H1 (cell line): ENCODE data around the gene SEMA3C. TPM values are rescaled to one million over a fixed set of nuclear protein-coding genes. Genes with fewer than 3 reads are reported as not detected.

ENCODE experiments used
- CTCF ChIA-PET: fragments of 300-600 bp; sonication (Branson Sonifier 250); formaldehyde crosslinking; loops from one replicate; lab custom pipeline; 2021; ENCODE audit not compliant: partially characterized antibody; lab: Charles Lee
- POLR2A ChIA-PET: fragments of 300-600 bp; sonication (Branson Sonifier 250); formaldehyde crosslinking; loops from one replicate; lab custom pipeline; 2021; ENCODE audit warnings: inconsistent platforms; ENCODE audit not compliant: partially characterized antibody; lab: Charles Lee
- DNase-seq, 2 experiments: peaks; one replicate each; pipeline versions ENCODE4 v3.0.0 to v3.0.0-alpha.2; 2010 to 2022; ENCODE audit warnings: low spot score in 2 of 2, low read depth in 1 of 2, mixed read lengths in 1 of 2
- FAIRE-seq: peaks from 2 replicates; lab custom pipeline; 2011; peaks lifted over from hg19 to GRCh38; lab: Jason Lieb, UNC
- H2AFZ ChIP-seq: 2 replicates; pipeline ENCODE4 v1.8.1; 2012; ENCODE audit warnings: low read length, inconsistent platforms
- H2AK5ac ChIP-seq: 2 replicates; pipeline ENCODE4 v1.6.1; 2013; ENCODE audit warnings: low read depth, low read length
- H2BK120ac ChIP-seq: replicated peaks from 2 replicates; pipeline ENCODE3; 2013; ENCODE audit warnings: low read depth, low read length, inconsistent platforms
- H2BK12ac ChIP-seq: 2 replicates; pipeline ENCODE4 v1.6.1; 2013; ENCODE audit warnings: low read depth, low read length
- H2BK15ac ChIP-seq: 2 replicates; pipeline ENCODE4 v1.6.1; 2013; ENCODE audit warnings: low read length
- H2BK20ac ChIP-seq: 2 replicates; pipeline ENCODE4 v1.6.1; 2013; ENCODE audit warnings: low read length
- H2BK5ac ChIP-seq: 2 replicates; pipeline ENCODE4 v1.6.1; 2013; ENCODE audit warnings: low read depth, low read length
- H3K14ac ChIP-seq: 2 replicates; pipeline ENCODE4 v1.6.1; 2013; ENCODE audit warnings: inconsistent platforms; ENCODE audit not compliant: insufficient read length
- H3K18ac ChIP-seq: 2 replicates; pipeline ENCODE4 v1.6.1; 2013; ENCODE audit warnings: low read length; ENCODE audit errors: extremely low read depth
- H3K23ac ChIP-seq: 2 replicates; pipeline ENCODE4 v1.6.1; 2013; ENCODE audit warnings: inconsistent platforms; ENCODE audit not compliant: insufficient read length
- H3K23me2 ChIP-seq: 2 replicates; pipeline ENCODE4 v1.6.1; 2013; ENCODE audit warnings: low read depth, low read length
- H3K27ac ChIP-seq: 2 replicates; pipeline ENCODE4 v1.6.1; 2011; ENCODE audit warnings: low read depth, low read length, inconsistent platforms
- H3K27me3 ChIP-seq, 4 experiments: replicated peaks in 1 of 4; 1 replicate in 1 of 4; 2 replicates in 3 of 4; pipeline versions ENCODE4 v1.6.1 to v1.8.1; 2011 to 2013; ENCODE audit warnings: low read length in 3 of 4, mild to moderate bottlenecking in 3 of 4, inconsistent platforms in 2 of 4, mixed read lengths in 2 of 4, moderate library complexity in 1 of 4; ENCODE audit not compliant: control insufficient read depth in 3 of 4, insufficient read depth in 3 of 4; ENCODE audit errors: extremely low read depth in 1 of 4
- H3K36me3 ChIP-seq, 4 experiments: 2 replicates each; pipeline versions ENCODE4 v1.6.1 to v1.8.1; 2011 to 2013; ENCODE audit warnings: mild to moderate bottlenecking in 4 of 4, low read length in 3 of 4, moderate library complexity in 2 of 4, control low read depth in 1 of 4, inconsistent platforms in 1 of 4; ENCODE audit not compliant: insufficient read depth in 4 of 4, control insufficient read depth in 2 of 4
- H3K4ac ChIP-seq: replicated peaks from 2 replicates; pipeline ENCODE3; 2013; ENCODE audit warnings: low read length, low read depth, mixed read lengths, inconsistent platforms; ENCODE audit not compliant: insufficient read length
- H3K4me1 ChIP-seq, 4 experiments: replicated peaks in 1 of 4; 1 replicate in 1 of 4; 2 replicates in 3 of 4; pipeline versions ENCODE4 v1.6.1 to v1.8.1; 2011 to 2013; ENCODE audit warnings: low read length in 3 of 4, inconsistent platforms in 2 of 4, mixed read lengths in 1 of 4; ENCODE audit not compliant: insufficient read depth in 4 of 4, control insufficient read depth in 3 of 4
- H3K4me2 ChIP-seq, 2 experiments: 2 replicates each; pipeline versions ENCODE4 v1.6.1 to v1.8.1; 2011 to 2013; ENCODE audit warnings: low read depth in 2 of 2, low read length in 2 of 2, control low read depth in 1 of 2, inconsistent platforms in 1 of 2, mild to moderate bottlenecking in 1 of 2; ENCODE audit not compliant: insufficient read depth in 1 of 2
- H3K4me3 ChIP-seq, 4 experiments: fragments of 200-600, 300-600 bp in 1 of 4; sonication (generic), shearing (Covaris generic), sonication (Bioruptor Twin) in 1 of 4; 2 replicates each; pipeline versions ENCODE4 v1.5.1 to v1.8.1; 2011 to 2016; ENCODE audit warnings: low read length in 4 of 4, low read depth in 3 of 4, control low read depth in 2 of 4, inconsistent platforms in 2 of 4, mild to moderate bottlenecking in 2 of 4, mixed read lengths in 1 of 4, moderate library complexity in 1 of 4; ENCODE audit not compliant: insufficient read depth in 2 of 4; ENCODE audit errors: extremely low read depth in 1 of 4
- H3K56ac ChIP-seq: replicated peaks from 2 replicates; pipeline ENCODE3; 2013; ENCODE audit warnings: low read depth, mild to moderate bottlenecking, mixed read lengths, low read length, inconsistent platforms; ENCODE audit not compliant: insufficient read length
- H3K79me1 ChIP-seq: 2 replicates; pipeline ENCODE4 v1.6.1; 2013; ENCODE audit warnings: low read depth, low read length, control low read depth
- H3K79me2 ChIP-seq, 2 experiments: 2 replicates each; pipeline versions ENCODE4 v1.6.1 to v1.8.1; 2012 to 2013; ENCODE audit warnings: low read length in 2 of 2, mild to moderate bottlenecking in 2 of 2, inconsistent platforms in 1 of 2; ENCODE audit not compliant: insufficient read depth in 2 of 2, control insufficient read depth in 1 of 2
- H3K9ac ChIP-seq, 4 experiments: replicated peaks in 1 of 4; 1 replicate in 1 of 4; 2 replicates in 3 of 4; pipeline versions ENCODE4 v1.6.1 to v1.8.1; 2011 to 2013; ENCODE audit warnings: low read depth in 3 of 4, low read length in 3 of 4, control low read depth in 2 of 4, mild to moderate bottlenecking in 2 of 4, moderate library complexity in 2 of 4, inconsistent platforms in 1 of 4; ENCODE audit errors: extremely low read depth in 1 of 4
- H3K9me3 ChIP-seq, 2 experiments: 2 replicates each; pipeline versions ENCODE4 v1.6.1 to v1.8.1; 2012 to 2013; ENCODE audit warnings: mild to moderate bottlenecking in 2 of 2, moderate library complexity in 2 of 2, control low read depth in 1 of 2, inconsistent platforms in 1 of 2, low read depth in 1 of 2, low read length in 1 of 2, mixed read lengths in 1 of 2; ENCODE audit not compliant: insufficient read depth in 2 of 2
- H4K20me1 ChIP-seq, 2 experiments: replicated peaks in 1 of 2; 2 replicates each; pipeline versions ENCODE3 to v1.8.1; 2011 to 2013; ENCODE audit warnings: inconsistent platforms in 2 of 2, low read length in 2 of 2, mild to moderate bottlenecking in 1 of 2; ENCODE audit not compliant: insufficient read depth in 2 of 2, control insufficient read depth in 1 of 2
- H4K5ac ChIP-seq: 2 replicates; pipeline ENCODE4 v1.6.1; 2013; ENCODE audit warnings: low read length, low read depth, mixed read lengths, inconsistent platforms; ENCODE audit not compliant: insufficient read length
- H4K8ac ChIP-seq: 2 replicates; pipeline ENCODE4 v1.8.0; 2013; ENCODE audit warnings: mild to moderate bottlenecking, moderate library complexity, low read length, inconsistent platforms; ENCODE audit not compliant: insufficient read depth; ENCODE audit errors: extremely low read depth
- H4K91ac ChIP-seq: replicated peaks from 2 replicates; pipeline ENCODE3; 2013; ENCODE audit warnings: low read length, mixed read lengths, inconsistent platforms; ENCODE audit not compliant: insufficient read length
- ASH2L ChIP-seq: fragments of 200-600, 300-600 bp; sonication (generic); IDR thresholded peaks from one replicate; pipeline ENCODE4 v1.7.1; 2017; ENCODE audit warnings: low read length
- BRCA1 ChIP-seq: IDR thresholded peaks from 2 replicates; pipeline ENCODE4 v1.6.1; 2012; ENCODE audit warnings: low read depth, low read length, improper control_type of control experiment
- CHD1 ChIP-seq: IDR thresholded peaks from 2 replicates; pipeline ENCODE4 v1.6.1; 2012; ENCODE audit warnings: low read depth, low read length, improper control_type of control experiment
- FOSL1 ChIP-seq: IDR thresholded peaks from 2 replicates; pipeline ENCODE4 v1.6.1; 2011; ENCODE audit warnings: mild to moderate bottlenecking, low read depth, low read length, moderate library complexity; ENCODE audit not compliant: insufficient read depth
- HDAC2 ChIP-seq, 2 experiments: fragments of 300-600 bp in 1 of 2; sonication (generic) in 1 of 2; IDR thresholded peaks; 2 replicates each; pipeline ENCODE4 v1.6.1; 2011 to 2012; ENCODE audit warnings: low read depth in 2 of 2, low read length in 2 of 2, mild to moderate bottlenecking in 2 of 2, moderate library complexity in 2 of 2, borderline replicate concordance in 1 of 2, inconsistent platforms in 1 of 2
- NRF1 ChIP-seq: IDR thresholded peaks from 2 replicates; pipeline ENCODE4 v1.6.1; 2011; ENCODE audit warnings: mild to moderate bottlenecking, low read depth, low read length, improper control_type of control experiment
- POLR2AphosphoS5 ChIP-seq: IDR thresholded peaks from 2 replicates; pipeline ENCODE4 v1.6.1; 2011; ENCODE audit warnings: low read depth, low read length
- POU5F1 ChIP-seq: IDR thresholded peaks from 2 replicates; pipeline ENCODE4 v1.6.1; 2011; ENCODE audit warnings: low read depth, mild to moderate bottlenecking, low read length, moderate library complexity
- RFX5 ChIP-seq: IDR thresholded peaks from 2 replicates; pipeline ENCODE4 v1.6.1; 2011; ENCODE audit warnings: low read depth, low read length, improper control_type of control experiment, borderline replicate concordance
- SIN3A ChIP-seq, 2 experiments: IDR thresholded peaks in 1 of 2; conservative IDR thresholded peaks in 1 of 2; 2 replicates each; pipeline ENCODE4 v1.6.1; 2011 to 2012; ENCODE audit warnings: low read length in 2 of 2, improper control_type of control experiment in 1 of 2, low read depth in 1 of 2, mild to moderate bottlenecking in 1 of 2
- whole genome bisulfite sequencing, 2 experiments: shearing (Covaris generic) in 1 of 2; methylation state at CpG; one replicate each; pipeline versions ENCODE4 v1.1.6 to v1.1.7; 2013 to 2015; ENCODE audit warnings: low lambda C conversion rate in 2 of 2, mixed read lengths in 2 of 2, inconsistent platforms in 1 of 2, low coverage in 1 of 2, missing lambda C conversion rate in 1 of 2; ENCODE audit not compliant: insufficient replicate concordance in 2 of 2, insufficient coverage in 1 of 2, insufficient read length in 1 of 2; ENCODE audit errors: extremely low coverage in 1 of 2, missing lambda C conversion rate in 1 of 2; 5-methylcytosine and 5-hydroxymethylcytosine counted together
- polyA plus RNA-seq, 7 experiments: library from polyadenylated mRNA; depleted of rRNA in 3 of 7; stranded (reverse) in 5 of 7; unstranded in 2 of 7; fragments of >200 nt in 5 of 7; fragments of 200-250 nt in 2 of 7; gene quantifications; 1 replicate in 5 of 7; 2 replicates in 1 of 7; 4 replicates in 1 of 7; pipeline versions ENCODE4 v1.2.1 to v1.2.3, GENCODE V29; 2011 to 2013; ENCODE audit warnings: missing spikeins in 2 of 7, mixed read lengths in 2 of 7
- total RNA-seq: library from RNA; stranded (reverse); fragmentation: NEBNext Ultra II Directional; extraction: Animal tissue kit (Norgen Biotek cat#: 25700); gene quantifications from 2 replicates; pipeline ENCODE4 v1.2.1, GENCODE V29; 2021
- TF ChIP-seq, protein P1 (sequence below): IDR thresholded peaks from 2 replicates; pipeline ENCODE4 v1.6.1; 2011; ENCODE audit warnings: low read depth, mild to moderate bottlenecking, low read length; ENCODE audit not compliant: insufficient read depth
- TF ChIP-seq, protein P2 (sequence below): IDR thresholded peaks from 2 replicates; pipeline ENCODE4 v1.6.1; 2011; ENCODE audit warnings: low read length, improper control_type of control experiment

The SEMA3C gene
- total and polyA plus RNA-seq, 2 of the 8 experiments (the other 6 are each of a cell fraction or from before 2014, with no cell fraction given): 0.15 to 1.4 TPM

DNA sequence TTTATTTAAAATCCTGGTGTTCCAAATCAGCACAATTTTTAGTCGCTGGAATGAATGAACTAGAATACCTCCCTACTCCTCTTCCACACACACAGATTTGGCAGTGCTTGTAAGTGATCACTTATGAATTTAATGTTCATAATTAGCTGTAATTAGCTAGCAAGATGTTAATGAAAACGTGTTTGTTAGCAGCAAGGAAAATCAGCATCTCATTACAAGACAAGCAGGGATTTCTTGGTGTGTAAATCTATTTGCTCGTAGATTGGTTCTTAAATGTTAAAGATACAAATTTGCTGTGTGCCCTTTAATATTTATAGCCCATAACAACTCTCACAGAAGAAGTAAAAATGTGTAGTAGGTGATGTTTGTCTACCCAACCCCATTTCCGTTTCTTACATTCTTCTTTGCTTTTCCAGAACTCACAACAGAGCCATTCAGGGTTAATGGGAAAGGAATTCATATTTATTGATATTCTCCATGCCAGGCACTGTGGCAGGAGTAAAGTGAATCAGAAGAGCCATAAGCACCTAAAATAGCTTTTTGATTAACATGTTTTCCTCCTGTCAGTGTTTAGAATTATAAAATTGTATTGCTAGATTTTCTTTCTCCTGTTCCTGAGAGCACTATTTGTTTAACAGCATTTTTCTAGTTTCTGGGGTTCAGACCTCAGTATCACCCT lies 49.6 kb downstream of the SEMA3C start:
- Histone ChIP-seq H2BK20ac (no peak overlapping the region), H2BK12ac (no peak overlapping the region), H2BK15ac (no peak overlapping the region), H3K9ac (no peak overlapping the region), H4K8ac (no peak overlapping the region), H4K91ac (no peak overlapping the region), H3K14ac (no peak overlapping the region), H2AK5ac (no peak overlapping the region), H3K56ac (no peak overlapping the region), H3K79me1 (no peaks in the 10 kb centered on the region), H3K23me2 (no peaks in the 10 kb centered on the region), H2BK120ac (no peak overlapping the region), H3K27me3 (no peaks in the 10 kb centered on the region), H4K20me1 (peaks cover 0 to 1% of the 10 kb centered on the region in 2 experiments), H3K4me1 (no peaks in the 10 kb centered on the region), H3K27ac (no peak overlapping the region), H3K4ac (no peak overlapping the region), H2AFZ (no peak overlapping the region), H4K5ac (no peak overlapping the region), H3K4me2 (no peak overlapping the region), H3K9me3 (no peaks in the 10 kb centered on the region), H3K36me3 (no peaks in the 10 kb centered on the region), H3K79me2 (no peaks in the 10 kb centered on the region), H3K4me3 (no peak overlapping the region), H2BK5ac (no peak overlapping the region), H3K23ac (no peak overlapping the region), H3K18ac (no peak overlapping the region)
- 82% methylated on average over 4 of the region's 4 CpGs; no CpG with 5 or more reads in 1 of the 2 experiments for WGBS, 2 experiments
- ChIA-PET POLR2A (no interaction called here), CTCF (no interaction called here)
- FAIRE-seq: no peak
- DNase-seq: no peak
- no peak for TF ChIP-seq CHD1
- no peak for TF ChIP-seq HDAC2 (IDR thresholded peaks at IDR 0.05; ENCODE audit: borderline replicate concordance in 1 of 2, low read depth in 2 of 2, low read length in 2 of 2)
- no peak for TF ChIP-seq ASH2L
- no peak for TF ChIP-seq SIN3A (conservative IDR thresholded peaks at IDR 0.05 in 1 of 2, IDR thresholded peaks at IDR 0.05 in 1 of 2; ENCODE audit: low read depth in 1 of 2, low read length in 2 of 2)
- TF ChIP-seq, protein P1, sequence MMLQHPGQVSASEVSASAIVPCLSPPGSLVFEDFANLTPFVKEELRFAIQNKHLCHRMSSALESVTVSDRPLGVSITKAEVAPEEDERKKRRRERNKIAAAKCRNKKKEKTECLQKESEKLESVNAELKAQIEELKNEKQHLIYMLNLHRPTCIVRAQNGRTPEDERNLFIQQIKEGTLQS: no peak
- TF ChIP-seq BRCA1: no peak
- TF ChIP-seq NRF1: no peak
- TF ChIP-seq FOSL1: no peak
- TF ChIP-seq POU5F1: no peak
- TF ChIP-seq POLR2AphosphoS5: no peak
- no peak for TF ChIP-seq RFX5
- TF ChIP-seq, protein P2, sequence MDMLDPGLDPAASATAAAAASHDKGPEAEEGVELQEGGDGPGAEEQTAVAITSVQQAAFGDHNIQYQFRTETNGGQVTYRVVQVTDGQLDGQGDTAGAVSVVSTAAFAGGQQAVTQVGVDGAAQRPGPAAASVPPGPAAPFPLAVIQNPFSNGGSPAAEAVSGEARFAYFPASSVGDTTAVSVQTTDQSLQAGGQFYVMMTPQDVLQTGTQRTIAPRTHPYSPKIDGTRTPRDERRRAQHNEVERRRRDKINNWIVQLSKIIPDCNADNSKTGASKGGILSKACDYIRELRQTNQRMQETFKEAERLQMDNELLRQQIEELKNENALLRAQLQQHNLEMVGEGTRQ: no peak
